ENCODE data around the gene BLCAP.

GRCh38 chr20:37529968-37530600, 2.4 kb upstream of the BLCAP start:
- TF ChIP-seq POLR2A (IDR thresholded peaks at IDR 0.05) (no peak), CTCF (IDR thresholded peaks at IDR 0.05) (no peak)
